Endothelial cell of hepatic sinusoid (primary cell): ENCODE data around the gene AGTR2.
"Not testable (repeated sequence)": the region's sequence is repeated elsewhere in the genome, so short reads cannot be mapped to it uniquely, and the experiment has no call there.

Experiments used
- in situ Hi-C: cut with HindIII; loops from 2 replicates; pipeline ENCODE4 v1.10.0; 2017; ENCODE audit warnings: low sequenced_read_pairs

The AGTR2 gene, protein sequence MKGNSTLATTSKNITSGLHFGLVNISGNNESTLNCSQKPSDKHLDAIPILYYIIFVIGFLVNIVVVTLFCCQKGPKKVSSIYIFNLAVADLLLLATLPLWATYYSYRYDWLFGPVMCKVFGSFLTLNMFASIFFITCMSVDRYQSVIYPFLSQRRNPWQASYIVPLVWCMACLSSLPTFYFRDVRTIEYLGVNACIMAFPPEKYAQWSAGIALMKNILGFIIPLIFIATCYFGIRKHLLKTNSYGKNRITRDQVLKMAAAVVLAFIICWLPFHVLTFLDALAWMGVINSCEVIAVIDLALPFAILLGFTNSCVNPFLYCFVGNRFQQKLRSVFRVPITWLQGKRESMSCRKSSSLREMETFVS

DNA sequence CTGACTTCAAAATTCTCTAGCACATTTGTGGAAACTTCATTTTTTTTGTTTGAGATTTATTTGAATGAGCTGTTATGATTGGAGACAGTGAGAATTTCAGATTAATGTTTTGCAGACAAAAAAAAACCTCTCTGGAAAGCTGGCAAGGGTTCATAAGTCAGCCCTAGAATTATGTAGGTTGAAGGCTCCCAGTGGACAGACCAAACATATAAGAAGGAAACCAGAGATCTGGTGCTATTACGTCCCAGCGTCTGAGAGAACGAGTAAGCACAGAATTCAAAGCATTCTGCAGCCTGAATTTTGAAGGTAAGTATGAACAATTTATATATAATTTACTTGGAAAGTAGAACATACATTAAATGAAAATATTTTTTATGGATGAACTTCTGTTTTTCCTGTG is at the start of gene AGTR2:
AGTR2 (plus strand) TSS at position 234 of the 400 bp plus-strand sequence. CDS start 1,537 bp downstream, outside the sequence.
- in situ Hi-C loops: no loop called here

DNA sequence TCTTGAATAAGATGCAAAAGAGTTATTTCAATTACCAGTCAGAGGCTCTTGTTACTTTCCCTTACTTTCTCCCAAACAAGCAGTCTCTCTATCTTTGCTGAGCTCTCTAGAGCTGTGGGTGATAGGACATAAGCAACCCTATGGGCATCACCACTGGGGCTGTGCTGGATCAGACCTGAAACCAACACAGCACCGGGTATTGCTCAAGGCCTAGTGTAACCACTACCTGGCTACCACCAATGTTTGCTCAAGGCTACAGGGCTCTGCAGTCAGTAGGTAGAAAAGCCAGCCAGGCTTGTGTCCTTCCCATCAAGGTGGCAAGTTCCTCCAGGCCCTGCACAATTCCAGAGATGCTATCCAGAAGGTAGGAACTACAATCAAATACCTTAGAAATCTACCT is 35.3 kb upstream of the AGTR2 start:
- in situ Hi-C loops: no loop called here

DNA sequence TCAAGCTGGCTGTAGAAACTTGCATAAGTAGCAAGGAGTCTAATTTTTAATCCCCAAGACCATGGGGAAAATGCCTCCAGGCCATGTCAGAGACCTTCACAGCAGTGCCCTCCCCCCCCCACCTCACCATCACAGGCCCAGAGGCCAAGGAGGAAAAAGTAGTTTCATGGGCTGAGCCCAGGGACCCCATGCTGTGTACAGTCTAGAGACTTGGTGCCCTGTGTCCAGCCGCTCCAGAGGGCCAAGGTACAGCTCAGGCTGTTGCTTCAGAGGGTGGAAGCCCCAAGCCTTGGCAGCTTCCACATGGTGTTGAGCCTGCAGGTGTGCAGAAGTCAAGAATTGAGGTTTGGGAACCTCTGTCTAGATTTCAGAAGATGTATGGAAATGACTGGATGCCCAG is 29.3 kb upstream of the AGTR2 start:
- in situ Hi-C loops: not testable (repeated sequence)

DNA sequence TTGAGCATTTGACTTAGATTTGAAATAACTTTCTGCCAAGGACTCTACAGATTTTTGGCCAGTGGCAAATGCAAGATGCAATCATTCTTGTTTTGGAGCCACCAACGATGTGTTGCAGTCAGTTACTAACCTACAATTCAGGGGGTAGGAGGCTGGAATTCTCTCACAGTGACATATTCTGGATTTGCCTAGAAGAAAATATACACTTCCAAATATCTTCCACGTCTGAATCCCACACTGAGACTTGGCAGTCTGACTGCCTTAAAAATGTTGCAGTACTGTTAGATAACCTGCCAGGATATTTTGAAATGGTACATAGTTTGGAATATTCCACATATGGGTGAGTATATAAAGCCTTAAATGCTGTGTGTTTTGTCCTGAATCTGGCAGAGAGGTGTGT is 27.6 kb upstream of the AGTR2 start:
- in situ Hi-C loops: no loop called here

DNA sequence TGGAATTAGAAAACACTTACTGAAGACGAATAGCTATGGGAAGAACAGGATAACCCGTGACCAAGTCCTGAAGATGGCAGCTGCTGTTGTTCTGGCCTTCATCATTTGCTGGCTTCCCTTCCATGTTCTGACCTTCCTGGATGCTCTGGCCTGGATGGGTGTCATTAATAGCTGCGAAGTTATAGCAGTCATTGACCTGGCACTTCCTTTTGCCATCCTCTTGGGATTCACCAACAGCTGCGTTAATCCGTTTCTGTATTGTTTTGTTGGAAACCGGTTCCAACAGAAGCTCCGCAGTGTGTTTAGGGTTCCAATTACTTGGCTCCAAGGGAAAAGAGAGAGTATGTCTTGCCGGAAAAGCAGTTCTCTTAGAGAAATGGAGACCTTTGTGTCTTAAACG is 2.4 kb downstream of the AGTR2 start:
- in situ Hi-C loops: no loop called here

DNA sequence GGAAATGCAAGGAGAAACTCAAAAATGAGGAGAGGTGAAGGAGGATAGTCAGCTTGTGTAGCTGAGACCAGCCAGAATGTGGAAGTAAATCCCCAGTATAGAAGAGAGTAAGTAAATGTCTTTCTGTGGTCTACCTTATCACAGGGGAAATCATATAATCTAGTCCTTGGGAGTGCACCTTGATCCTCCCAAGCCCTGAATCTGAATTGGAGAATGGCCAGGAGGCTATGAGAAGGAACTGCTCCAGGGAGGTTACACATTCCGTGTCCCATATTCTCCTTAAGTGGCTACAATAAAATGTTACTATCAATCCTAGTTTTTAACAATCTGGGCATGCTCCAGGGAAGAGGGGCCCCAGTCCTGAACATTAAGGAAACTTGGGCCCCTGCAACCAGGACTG is 10.8 kb downstream of the AGTR2 start:
- in situ Hi-C loops: no loop called here

DNA sequence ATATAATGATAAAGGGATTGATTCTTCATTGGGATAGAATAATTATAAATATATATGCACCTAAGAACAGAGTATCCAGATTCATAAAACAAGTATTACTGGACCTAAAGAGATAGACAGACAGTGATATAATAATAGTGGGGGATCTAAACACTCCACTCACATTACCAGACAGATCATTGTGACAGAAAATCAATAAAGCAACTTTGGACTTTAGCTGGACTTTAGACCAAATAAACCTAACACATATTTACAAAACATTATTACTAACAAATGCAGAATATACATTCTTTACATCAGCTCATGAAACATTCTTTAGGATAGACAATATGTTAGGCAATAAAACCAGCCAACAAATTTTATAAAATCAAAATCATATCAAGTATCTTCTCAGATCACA is 14.6 kb downstream of the AGTR2 start:
- in situ Hi-C loops: no loop called here

DNA sequence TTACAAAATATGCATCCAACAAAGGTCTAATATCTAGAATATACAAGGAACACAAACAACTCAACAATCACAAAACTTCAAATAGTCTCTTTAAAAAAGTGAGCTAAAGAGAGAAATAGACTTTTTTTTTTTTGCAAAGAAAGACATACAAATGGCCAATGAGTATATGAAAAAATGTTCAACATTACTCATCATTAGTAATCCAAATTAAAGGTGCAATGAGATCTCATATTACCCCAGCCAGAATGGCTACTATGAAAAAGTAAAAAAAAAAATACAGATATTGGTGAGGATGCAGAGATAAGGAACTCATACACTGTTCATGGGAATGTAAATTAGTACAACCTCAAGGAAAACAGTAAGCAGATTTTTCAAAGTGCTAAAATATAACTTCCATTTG is 24.1 kb downstream of the AGTR2 start:
- in situ Hi-C loops: no loop called here

DNA sequence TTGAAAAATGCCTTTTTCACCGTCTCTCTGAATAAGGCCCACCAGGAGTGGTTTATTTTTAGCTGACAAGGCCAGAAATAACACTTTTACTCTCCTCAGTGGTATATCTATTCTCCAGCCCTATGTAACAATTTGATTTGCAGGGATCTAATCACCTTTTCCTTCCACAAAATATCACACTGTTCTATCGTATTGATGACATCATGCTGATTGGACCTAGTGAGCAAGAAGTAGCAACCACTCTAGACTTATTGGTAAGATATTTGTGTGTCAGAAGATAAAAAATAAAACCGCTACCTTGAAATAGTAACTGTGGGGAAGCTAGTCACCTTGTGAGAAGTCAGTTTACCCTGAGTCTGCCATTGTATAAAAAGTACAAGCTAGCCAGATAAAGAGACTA is 27.7 kb downstream of the AGTR2 start:
- in situ Hi-C loops: no loop called here

DNA sequence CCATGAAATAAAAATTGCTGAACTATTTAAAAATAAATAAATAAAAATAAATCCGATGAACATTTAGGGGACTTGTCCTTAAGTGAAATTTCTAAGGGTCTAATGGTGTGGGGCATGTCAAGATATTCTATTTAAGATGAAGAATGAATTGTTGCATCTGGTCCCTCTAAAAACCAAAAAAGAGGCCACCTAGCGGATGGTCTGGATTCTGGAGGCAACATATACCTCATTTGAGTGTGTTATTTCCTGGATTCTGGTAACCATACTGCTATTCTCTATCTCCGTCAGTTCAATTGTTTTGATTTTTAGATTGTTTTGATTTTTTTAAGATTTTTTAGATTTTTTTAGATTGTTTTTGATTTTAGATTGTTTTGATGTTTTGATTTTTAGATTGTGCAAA is 28.3 kb downstream of the AGTR2 start:
- in situ Hi-C loops: no loop called here

DNA sequence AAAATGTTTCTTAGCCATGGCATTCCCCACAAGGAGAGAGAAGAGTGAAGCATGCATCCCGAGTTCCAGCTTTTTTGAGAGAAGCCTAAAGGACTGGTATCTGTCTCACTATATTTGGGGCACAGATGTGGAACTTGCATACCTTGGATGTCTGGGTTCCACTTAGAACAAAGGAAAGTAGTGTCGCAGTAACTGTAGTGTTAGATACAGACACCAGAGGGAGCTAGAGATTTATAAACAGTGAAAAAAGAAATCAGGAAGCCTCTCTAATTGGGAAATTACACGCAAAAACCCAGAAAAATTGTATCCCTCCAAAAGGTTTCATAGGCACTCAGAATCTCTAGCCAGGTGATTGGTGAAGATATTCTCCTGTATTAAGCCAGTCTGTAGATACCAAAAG is 34.4 kb downstream of the AGTR2 start:
- in situ Hi-C loops: no loop called here

DNA sequence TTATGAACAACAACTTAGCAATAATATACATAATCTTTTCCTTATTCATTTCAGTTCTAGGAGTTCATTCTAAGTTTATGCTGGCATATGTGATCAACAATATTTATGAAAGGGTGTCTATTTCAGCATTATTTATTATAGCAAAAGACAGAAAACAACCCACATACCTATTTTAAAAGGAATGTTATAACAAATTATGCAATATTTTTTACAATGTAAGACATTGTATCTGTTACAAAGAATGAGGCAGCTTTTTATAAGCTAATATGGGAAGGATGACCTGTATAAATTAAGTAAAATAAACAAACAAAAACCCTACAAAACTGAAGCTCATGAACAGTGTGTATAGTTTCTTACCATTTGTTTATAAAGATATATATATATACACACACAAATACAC is 42.7 kb downstream of the AGTR2 start:
- in situ Hi-C loops: no loop called here

DNA sequence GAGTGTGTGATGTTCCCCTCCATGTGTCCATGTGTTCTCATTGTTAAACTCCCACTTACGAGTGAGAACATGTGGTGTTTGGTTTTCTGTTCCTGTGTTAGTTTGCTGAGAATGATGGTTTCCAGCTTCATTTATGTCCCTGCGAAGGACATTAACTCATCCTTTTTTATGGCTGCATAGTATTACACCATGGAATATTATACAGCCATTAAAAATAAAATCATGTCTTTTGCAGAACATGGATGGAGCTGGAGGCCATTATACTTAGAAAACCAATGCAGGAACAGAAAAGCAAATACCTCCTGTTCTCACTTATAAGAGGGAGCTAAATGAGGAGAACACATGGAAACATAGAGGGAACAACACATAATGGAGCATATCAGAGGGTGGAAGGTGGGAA is 46.5 kb downstream of the AGTR2 start:
- in situ Hi-C loops: not testable (repeated sequence)
